CD4-positive, alpha-beta T cell treated with Interferon gamma for 1 hour (primary cell): ENCODE data around the gene PRKG1.

Experiments used
- DNase-seq: peaks from one replicate; pipeline ENCODE4 v3.0.0-alpha.2; 2020

Gene PRKG1

GRCh38 chr10:51074238-51075028 is at the start of gene PRKG1:
TSS of gene PRKG1 (plus strand) at chr10:51074487.
- DNase-seq: no peak

- no peak for DNase-seq
Observed at GRCh38 chr10:51028420-51028819, 45.9 kb upstream of the PRKG1 start.

GRCh38 chr10:51029172-51029641 is 45.1 kb upstream of the PRKG1 start:
- DNase-seq: no peak

- no peak for DNase-seq
Observed at GRCh38 chr10:51030480-51030879, 43.8 kb upstream of the PRKG1 start.

GRCh38 chr10:51031950-51032349 is 42.3 kb upstream of the PRKG1 start:
- DNase-seq: no peak

GRCh38 chr10:51034769-51035168 is 39.5 kb upstream of the PRKG1 start:
- DNase-seq: no peak

- no peak for DNase-seq
Observed at GRCh38 chr10:51035344-51035743, 38.9 kb upstream of the PRKG1 start.

GRCh38 chr10:51045871-51046270 is 28.4 kb upstream of the PRKG1 start:
- no peak for DNase-seq

GRCh38 chr10:51046654-51047053 is 27.6 kb upstream of the PRKG1 start:
- DNase-seq: no peak

GRCh38 chr10:51047857-51048256 is 26.4 kb upstream of the PRKG1 start:
- no peak for DNase-seq

- DNase-seq: no peak
Observed at GRCh38 chr10:51048792-51049191, 25.5 kb upstream of the PRKG1 start.

GRCh38 chr10:51052163-51052562 is 22.1 kb upstream of the PRKG1 start:
- no peak for DNase-seq

GRCh38 chr10:51057925-51058324 is 16.4 kb upstream of the PRKG1 start:
- DNase-seq: no peak

- DNase-seq: no peak
Observed at GRCh38 chr10:51063166-51063565, 11.1 kb upstream of the PRKG1 start.

GRCh38 chr10:51063659-51064535 is 10.4 kb upstream of the PRKG1 start:
- no peak for DNase-seq

GRCh38 chr10:51066231-51066630 is 8.1 kb upstream of the PRKG1 start:
- no peak for DNase-seq

- DNase-seq: no peak
Observed at GRCh38 chr10:51072210-51072609, 2.1 kb upstream of the PRKG1 start.

GRCh38 chr10:51072921-51073434 is 1.3 kb upstream of the PRKG1 start:
- DNase-seq: no peak

GRCh38 chr10:51073453-51074237 is 642 bp upstream of the PRKG1 start:
- DNase-seq: no peak

GRCh38 chr10:51075043-51075872 is 971 bp downstream of the PRKG1 start:
- DNase-seq: no peak

- no peak for DNase-seq
Observed at GRCh38 chr10:51075873-51076229, 1.6 kb downstream of the PRKG1 start.

GRCh38 chr10:51076299-51076841 is 2.1 kb downstream of the PRKG1 start:
- no peak for DNase-seq
